ENCODE results near the gene C1QTNF4. TPM values are rescaled to one million over a fixed set of nuclear protein-coding genes. Genes with fewer than 3 reads are reported as not detected.

The C1QTNF4 gene
- total RNA-seq, 2 experiments from 2014 or later: 3.6 TPM; not detected in 1

GRCh38 chr11:47577460-47578041 lies 16.7 kb downstream of the C1QTNF4 start:
- TF ChIP-seq CTCF (conservative IDR thresholded peaks at IDR 0.05; ENCODE audit: low read length) (no peak), EZH2phosphoT487 (IDR thresholded peaks at IDR 0.05; ENCODE audit: borderline replicate concordance, low read depth, low read length) (no peak)
- peaks cover 73% of the 10 kb centered on the region for H3K36me3 ChIP-seq (ENCODE audit: insufficient read depth, low read length)

GRCh38 chr11:47573321-47573720 lies 20.9 kb downstream of the C1QTNF4 start:
- TF ChIP-seq EZH2phosphoT487 (IDR thresholded peaks at IDR 0.05; ENCODE audit: borderline replicate concordance, low read depth, low read length): no peak
- TF ChIP-seq CTCF (conservative IDR thresholded peaks at IDR 0.05; ENCODE audit: low read length): no peak
- POLR2A ChIA-PET: interaction anchor here (0.6 to 1.1 kb wide), 4 partner anchors 55 to 226 kb away, joined by 3 to 4 read pairs (median 3); partner anchors contain the start of gene AGBL2
- intact Hi-C loops (cut with micrococcal nuclease; ENCODE audit: unreplicated experiment): loop anchor here (10.0 kb wide), 1 partner anchor 141 kb away; the partner anchor contains the start of gene AGBL2
- Histone ChIP-seq H3K4me3 (ENCODE audit: low read depth, low read length, poor library complexity, severe bottlenecking) (no peak overlapping the region), H3K36me3 (ENCODE audit: insufficient read depth, low read length) (peaks cover 86% of the 10 kb centered on the region), H3K4me2 (ENCODE audit: low read length) (no peak overlapping the region), H3K9me2 (ENCODE audit: insufficient read depth, low read length) (no peaks in the 10 kb centered on the region), H3K79me2 (ENCODE audit: insufficient read depth, low read depth, low read length) (peaks cover 16% of the 10 kb centered on the region), H2AFZ (ENCODE audit: low read length) (no peak overlapping the region), H3K4me1 (ENCODE audit: insufficient read depth, low read length, poor library complexity, severe bottlenecking) (peaks cover 12% of the 10 kb centered on the region), H3K27ac (ENCODE audit: low read depth, low read length, poor library complexity, severe bottlenecking) (no peak overlapping the region), H3K9me3 (ENCODE audit: low read length) (no peaks in the 10 kb centered on the region), H4K20me1 (ENCODE audit: insufficient read depth, low read length) (no peaks in the 10 kb centered on the region)
- BruUV-seq (replicated peaks): no TSS peak
- CTCF ChIA-PET (ENCODE audit: unreplicated experiment): no interaction called here
- DNase-seq (ENCODE audit: low spot score): no peak

More at GRCh38 chr11:47577460-47578041, 16.7 kb downstream of the C1QTNF4 start:
- no peaks in the 10 kb centered on the region for H3K9me3 ChIP-seq (ENCODE audit: low read length)
- peak overlapping the region; percentile 95 for H3K4me2 ChIP-seq (ENCODE audit: low read length)
- no peaks in the 10 kb centered on the region for H3K9me2 ChIP-seq (ENCODE audit: insufficient read depth, low read length)
- H4K20me1 ChIP-seq (ENCODE audit: insufficient read depth, low read length): no peaks in the 10 kb centered on the region
- intact Hi-C loops (cut with micrococcal nuclease; ENCODE audit: unreplicated experiment): loop anchor here (2.0 to 10.0 kb wide), 2 partner anchors 65 to 137 kb away; partner anchors contain the start of genes AGBL2 and MTCH2
- H3K4me3 ChIP-seq (ENCODE audit: low read depth, low read length, poor library complexity, severe bottlenecking): peak overlapping the region; percentile 85
- no peak for DNase-seq (ENCODE audit: low spot score)
- H2AFZ ChIP-seq (ENCODE audit: low read length): no peak overlapping the region
- H3K79me2 ChIP-seq (ENCODE audit: insufficient read depth, low read depth, low read length): peaks cover 43% of the 10 kb centered on the region
- BruUV-seq (replicated peaks): no TSS peak
- H3K4me1 ChIP-seq (ENCODE audit: insufficient read depth, low read length, poor library complexity, severe bottlenecking): peaks cover 21% of the 10 kb centered on the region
- no peak overlapping the region for H3K27ac ChIP-seq (ENCODE audit: low read depth, low read length, poor library complexity, severe bottlenecking)
- ChIA-PET POLR2A (interaction anchor here (0.6 to 4.4 kb wide), 6 partner anchors 7 to 25 kb away, joined by 4 to 13 read pairs (median 10); partner anchors contain the start of gene CELF1), CTCF (ENCODE audit: unreplicated experiment) (interaction anchor here (0.6 kb wide), 1 partner anchor 24 kb away, joined by 3 read pairs; no protein-coding TSS in a partner anchor)

GRCh38 chr11:47572715-47573255 lies 21.4 kb downstream of the C1QTNF4 start:
- no peak for DNase-seq (ENCODE audit: low spot score)
- TF ChIP-seq EZH2phosphoT487 (IDR thresholded peaks at IDR 0.05; ENCODE audit: borderline replicate concordance, low read depth, low read length) (no peak), CTCF (conservative IDR thresholded peaks at IDR 0.05; ENCODE audit: low read length) (no peak)
- BruUV-seq (replicated peaks): no TSS peak
- intact Hi-C loops (cut with micrococcal nuclease; ENCODE audit: unreplicated experiment): loop anchor here (10.0 kb wide), 1 partner anchor 142 kb away; the partner anchor contains the start of gene AGBL2
- CTCF ChIA-PET (ENCODE audit: unreplicated experiment): no interaction called here
- POLR2A ChIA-PET: interaction anchor here (0.6 kb wide), 1 partner anchor 226 kb away, joined by 4 read pairs; no protein-coding TSS in a partner anchor
- H3K9me3 ChIP-seq (ENCODE audit: low read length): no peaks in the 10 kb centered on the region
- no peak overlapping the region for H3K4me3 ChIP-seq (ENCODE audit: low read depth, low read length, poor library complexity, severe bottlenecking)
- H3K9me2 ChIP-seq (ENCODE audit: insufficient read depth, low read length): no peaks in the 10 kb centered on the region
- peaks cover 8% of the 10 kb centered on the region for H3K4me1 ChIP-seq (ENCODE audit: insufficient read depth, low read length, poor library complexity, severe bottlenecking)
- H3K36me3 ChIP-seq (ENCODE audit: insufficient read depth, low read length): peaks cover 86% of the 10 kb centered on the region
- peaks cover 10% of the 10 kb centered on the region for H3K79me2 ChIP-seq (ENCODE audit: insufficient read depth, low read depth, low read length)
- H4K20me1 ChIP-seq (ENCODE audit: insufficient read depth, low read length): no peaks in the 10 kb centered on the region
- no peak overlapping the region for H3K27ac ChIP-seq (ENCODE audit: low read depth, low read length, poor library complexity, severe bottlenecking)
- H2AFZ ChIP-seq (ENCODE audit: low read length): no peak overlapping the region
- no peak overlapping the region for H3K4me2 ChIP-seq (ENCODE audit: low read length)

All from OCI-LY7 (cell line).